Mucosa of descending colon (tissue), 3 donors: ENCODE data around the gene WWP2. TPM values are rescaled to one million over a fixed set of nuclear protein-coding genes. Genes with fewer than 3 reads are reported as not detected.
A peak's percentile ranks its signal among the peaks of the same experiment; 100 is the strongest.

Experiments
- ATAC-seq: fragments of 200-7000 bp; cut with Tn5 transposase; one replicate; pipeline ENCODE4 v1.9.1; 2020; ENCODE audit warnings: mild to moderate bottlenecking, moderate library complexity
- DNase-seq, 3 donors: peaks; one replicate each; pipeline ENCODE4 v3.0.0-alpha.2; 2020
- H3K36me3 ChIP-seq: fragments of 200-600 bp; one replicate; pipeline ENCODE4 v1.8.0; 2021; ENCODE audit warnings: low read depth, mild to moderate bottlenecking
- H3K4me1 ChIP-seq: fragments of 200-600 bp; one replicate; pipeline ENCODE4 v1.8.0; 2021; ENCODE audit warnings: low read depth, mild to moderate bottlenecking
- H3K4me3 ChIP-seq: fragments of 200-600 bp; one replicate; pipeline ENCODE4 v1.8.0; 2021; ENCODE audit warnings: mild to moderate bottlenecking
- H3K9me3 ChIP-seq: fragments of 200-600 bp; one replicate; pipeline ENCODE4 v1.8.0; 2021; ENCODE audit warnings: mild to moderate bottlenecking
- intact Hi-C, 2 donors: fragments of 100-400 bp; cut with DNase I in 1 of 2; cut with micrococcal nuclease in 1 of 2; formaldehyde crosslinking; loops; one replicate each; pipeline versions ENCODE4 v1.11.0 to v1.11.1; 2022; cut with DNase I, micrococcal nuclease
- total RNA-seq, 3 donors: library from RNA; stranded (reverse); fragmentation: NEBNext Ultra II Directional in 2 of 3; extraction: Animal tissue kit (Norgen Biotek cat#: 25700) in 2 of 3; gene quantifications; one replicate each; pipeline versions ENCODE4 v1.2.1 to v1.2.4, GENCODE V29; 2021 to 2023
- TF ChIP-seq, protein P1 (sequence below): fragments of 200-600 bp; IDR thresholded peaks from one replicate; pipeline ENCODE4 v1.8.0; 2022; ENCODE audit warnings: antibody characterized with exemption, mild to moderate bottlenecking
- donor health status: DM: no; HTN: no; CAD: no; lungs with moderate emphysema.
- donor health status: DM: no; HTN: no; CAD: no.
- donor health status: DM: no; HTN: yes; CAD: no.

The WWP2 gene
- total RNA-seq, 3 donors from 2014 or later = 70.2 to 110 (median 94.2) TPM

DNA sequence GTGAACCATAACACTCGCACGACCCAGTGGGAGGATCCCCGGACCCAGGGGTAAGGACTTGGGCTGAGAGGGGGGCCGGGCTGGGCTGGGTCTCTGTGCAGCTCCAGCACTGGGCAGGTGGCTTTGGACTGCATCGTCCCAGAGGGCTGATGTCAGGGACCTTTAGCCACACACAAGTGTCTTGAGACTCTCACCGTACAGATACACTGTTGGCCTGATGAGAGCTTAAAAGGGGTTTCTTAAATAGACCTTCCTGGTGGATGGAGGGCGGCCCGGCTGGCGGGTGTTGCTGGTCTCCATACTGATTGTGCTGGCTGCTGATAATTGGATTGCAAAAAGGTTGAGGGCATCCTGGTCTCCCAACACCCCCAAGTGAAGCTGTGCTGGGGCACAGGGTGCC, 167.3 kb downstream of the WWP2 start:
- no peak for DNase-seq
- no peak for ATAC-seq
- intact Hi-C loops = loop anchor here in 1 of 2 donors (5.0 kb wide), 1 partner anchor 132 kb away; no protein-coding TSS in a partner anchor
- Histone ChIP-seq H3K36me3 (no peaks in the 10 kb centered on the region), H3K4me3 (no peak overlapping the region), H3K4me1 (no peaks in the 10 kb centered on the region), H3K9me3 (no peaks in the 10 kb centered on the region)
- TF ChIP-seq, protein P1, sequence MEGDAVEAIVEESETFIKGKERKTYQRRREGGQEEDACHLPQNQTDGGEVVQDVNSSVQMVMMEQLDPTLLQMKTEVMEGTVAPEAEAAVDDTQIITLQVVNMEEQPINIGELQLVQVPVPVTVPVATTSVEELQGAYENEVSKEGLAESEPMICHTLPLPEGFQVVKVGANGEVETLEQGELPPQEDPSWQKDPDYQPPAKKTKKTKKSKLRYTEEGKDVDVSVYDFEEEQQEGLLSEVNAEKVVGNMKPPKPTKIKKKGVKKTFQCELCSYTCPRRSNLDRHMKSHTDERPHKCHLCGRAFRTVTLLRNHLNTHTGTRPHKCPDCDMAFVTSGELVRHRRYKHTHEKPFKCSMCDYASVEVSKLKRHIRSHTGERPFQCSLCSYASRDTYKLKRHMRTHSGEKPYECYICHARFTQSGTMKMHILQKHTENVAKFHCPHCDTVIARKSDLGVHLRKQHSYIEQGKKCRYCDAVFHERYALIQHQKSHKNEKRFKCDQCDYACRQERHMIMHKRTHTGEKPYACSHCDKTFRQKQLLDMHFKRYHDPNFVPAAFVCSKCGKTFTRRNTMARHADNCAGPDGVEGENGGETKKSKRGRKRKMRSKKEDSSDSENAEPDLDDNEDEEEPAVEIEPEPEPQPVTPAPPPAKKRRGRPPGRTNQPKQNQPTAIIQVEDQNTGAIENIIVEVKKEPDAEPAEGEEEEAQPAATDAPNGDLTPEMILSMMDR = no peak

DNA sequence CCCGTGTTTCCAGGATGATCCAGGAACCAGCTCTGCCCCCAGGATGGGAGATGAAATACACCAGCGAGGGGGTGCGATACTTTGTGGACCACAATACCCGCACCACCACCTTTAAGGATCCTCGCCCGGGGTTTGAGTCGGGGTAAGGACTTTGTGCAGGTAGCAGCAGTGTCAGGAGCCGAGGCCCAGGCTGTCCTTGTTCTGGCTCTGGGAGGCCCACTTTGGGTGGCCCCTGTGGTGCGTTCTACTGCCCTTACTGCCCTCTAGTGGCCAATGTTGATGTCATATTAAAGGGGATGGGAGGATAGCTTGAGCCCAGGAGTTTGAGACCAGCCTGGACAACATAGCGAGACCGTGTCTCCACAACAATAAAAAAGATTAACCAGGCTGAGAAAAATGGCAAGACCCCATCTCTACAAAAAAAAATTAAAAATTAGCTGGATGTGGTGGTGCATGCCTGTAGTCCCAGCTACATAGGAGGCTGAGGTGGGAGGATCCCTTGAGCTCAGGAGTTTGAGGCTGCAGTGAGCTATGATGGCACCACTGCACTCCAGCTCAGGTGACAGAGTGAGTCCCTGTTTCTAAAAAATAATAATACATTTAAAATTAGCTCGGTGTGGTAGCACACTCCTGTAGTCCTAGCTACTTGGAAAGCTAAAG, 168.1 kb downstream of the WWP2 start:
- Histone ChIP-seq H3K4me3 (no peak overlapping the region), H3K36me3 (no peaks in the 10 kb centered on the region), H3K4me1 (no peaks in the 10 kb centered on the region), H3K9me3 (no peaks in the 10 kb centered on the region)
- peak in 2 of 3 donors; percentile 42 to 80 for DNase-seq
- intact Hi-C loops = loop anchor here in 1 of 2 donors (2.0 kb wide), 1 partner anchor 133 kb away; no protein-coding TSS in a partner anchor
- peak; percentile 82 for ATAC-seq
- TF ChIP-seq, protein P1 = peak; percentile 23

GRCh38 chr16:69931631-69932030, 169.5 kb downstream of the WWP2 start:
- Histone ChIP-seq H3K4me3 (no peak overlapping the region), H3K36me3 (no peaks in the 10 kb centered on the region), H3K4me1 (no peaks in the 10 kb centered on the region), H3K9me3 (no peaks in the 10 kb centered on the region)
- ATAC-seq (no peak), DNase-seq (no peak)
- TF ChIP-seq, protein P1 = no peak
- intact Hi-C loops = loop anchor here in 1 of 2 donors (2.0 kb wide), 1 partner anchor 135 kb away; no protein-coding TSS in a partner anchor

DNA sequence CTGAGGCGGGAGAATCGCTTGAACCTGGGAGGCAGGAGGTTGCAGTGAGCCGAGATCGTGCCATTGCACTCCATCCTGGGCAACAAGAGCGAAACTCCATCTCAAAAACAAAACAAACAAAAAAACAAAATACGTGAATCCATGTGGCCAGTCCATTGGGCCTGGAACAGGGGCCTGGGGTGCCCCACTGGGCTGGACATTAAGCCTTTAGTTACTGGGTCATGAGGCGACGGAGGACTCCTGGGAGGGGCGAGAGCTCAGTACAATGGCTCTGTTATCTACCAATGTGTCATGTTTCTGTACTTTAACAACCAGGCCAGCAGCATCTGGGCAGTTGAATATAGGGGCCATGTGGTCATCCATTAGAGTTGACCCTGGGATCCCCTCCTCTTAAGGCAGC, 170.1 kb downstream of the WWP2 start:
- no peaks in the 10 kb centered on the region for H3K4me1 ChIP-seq
- TF ChIP-seq, protein P1 = no peak
- no peaks in the 10 kb centered on the region for H3K36me3 ChIP-seq
- DNase-seq (no peak), ATAC-seq (no peak)
- no peaks in the 10 kb centered on the region for H3K9me3 ChIP-seq
- H3K4me3 ChIP-seq = no peak overlapping the region
- intact Hi-C loops = no loop called here

GRCh38 chr16:69932691-69933392, 170.7 kb downstream of the WWP2 start:
- intact Hi-C loops = no loop called here
- no peaks in the 10 kb centered on the region for H3K4me1 ChIP-seq
- H3K36me3 ChIP-seq = no peaks in the 10 kb centered on the region
- no peak overlapping the region for H3K4me3 ChIP-seq
- no peaks in the 10 kb centered on the region for H3K9me3 ChIP-seq
- TF ChIP-seq, protein P1 = no peak
- DNase-seq = no peak
- no peak for ATAC-seq
